ENCODE results near the gene MGMT.

MGMT gene

GRCh38 chr10:129541200-129541599 lies 74.2 kb downstream of the MGMT start:
- in situ Hi-C loops (cut with MboI; ENCODE audit: low sequenced_read_pairs), result no loop called here

DNA sequence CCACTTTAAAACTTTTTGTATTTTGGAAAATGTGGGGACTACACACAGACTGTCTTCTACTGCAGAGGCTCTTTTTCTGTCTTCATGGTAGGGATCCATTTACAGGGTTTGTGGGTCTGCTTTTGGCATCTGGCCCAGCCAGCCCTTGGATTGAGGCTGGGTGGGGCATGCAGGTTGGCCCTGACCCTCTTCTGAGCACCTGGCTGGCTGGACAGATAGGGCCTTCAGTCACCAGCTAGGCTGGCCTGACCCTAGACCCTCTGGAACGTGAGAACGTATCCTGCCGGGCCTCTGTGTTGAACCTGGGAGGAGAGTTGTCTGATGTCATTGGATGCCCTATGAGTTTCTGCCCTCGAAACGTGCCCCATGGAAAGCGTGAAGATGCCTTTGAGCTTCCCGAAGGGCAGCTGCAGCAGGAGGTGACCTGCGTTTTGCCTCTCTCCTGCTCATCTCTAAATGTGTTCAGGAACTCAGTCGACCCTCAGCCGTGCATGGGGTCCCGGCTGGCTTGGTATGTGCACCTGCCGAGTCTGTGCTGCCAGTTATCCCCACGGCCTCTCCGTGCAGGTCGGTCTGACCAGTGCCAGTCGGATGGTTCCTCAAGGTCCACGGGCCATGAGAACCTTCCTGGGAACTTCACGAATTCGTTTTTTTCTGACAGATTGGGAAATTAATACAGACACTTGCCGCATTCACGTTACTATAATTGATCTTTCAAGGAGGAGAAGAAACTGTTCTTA lies 74.9 kb downstream of the MGMT start:
- in situ Hi-C loops (cut with MboI; ENCODE audit: low sequenced_read_pairs), result no loop called here

DNA sequence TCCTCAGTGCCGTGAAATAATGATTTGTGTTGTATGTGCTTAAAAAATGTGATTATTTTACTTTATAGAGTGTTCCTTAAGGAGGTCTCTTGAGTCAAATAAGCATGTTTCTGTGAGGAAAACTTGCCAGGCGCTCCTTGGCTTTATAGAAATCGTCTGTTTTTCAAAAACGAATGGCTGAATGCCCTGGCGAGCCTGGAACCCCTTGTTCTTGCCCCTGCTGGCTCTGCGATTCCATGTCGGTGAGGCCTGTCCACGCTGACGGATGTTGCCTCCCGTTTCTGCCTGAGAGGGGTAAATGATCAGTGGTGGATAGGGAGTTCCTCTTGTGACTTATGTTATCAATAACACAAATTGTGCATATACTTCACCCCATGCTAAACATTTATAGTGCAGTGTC lies 75.5 kb downstream of the MGMT start:
- in situ Hi-C loops (cut with MboI; ENCODE audit: low sequenced_read_pairs), result no loop called here

- in situ Hi-C loops (cut with MboI; ENCODE audit: low sequenced_read_pairs), result no loop called here
These were observed 77.5 kb downstream of the MGMT start for GRCh38 chr10:129544205-129545202.

GRCh38 chr10:129545261-129545660 lies 78.2 kb downstream of the MGMT start:
- in situ Hi-C loops (cut with MboI; ENCODE audit: low sequenced_read_pairs), result no loop called here

GRCh38 chr10:129546106-129546505 lies 79.1 kb downstream of the MGMT start:
- in situ Hi-C loops (cut with MboI; ENCODE audit: low sequenced_read_pairs), result no loop called here

- in situ Hi-C loops (cut with MboI; ENCODE audit: low sequenced_read_pairs), result no loop called here
These were observed 80.6 kb downstream of the MGMT start for GRCh38 chr10:129547608-129548007.

DNA sequence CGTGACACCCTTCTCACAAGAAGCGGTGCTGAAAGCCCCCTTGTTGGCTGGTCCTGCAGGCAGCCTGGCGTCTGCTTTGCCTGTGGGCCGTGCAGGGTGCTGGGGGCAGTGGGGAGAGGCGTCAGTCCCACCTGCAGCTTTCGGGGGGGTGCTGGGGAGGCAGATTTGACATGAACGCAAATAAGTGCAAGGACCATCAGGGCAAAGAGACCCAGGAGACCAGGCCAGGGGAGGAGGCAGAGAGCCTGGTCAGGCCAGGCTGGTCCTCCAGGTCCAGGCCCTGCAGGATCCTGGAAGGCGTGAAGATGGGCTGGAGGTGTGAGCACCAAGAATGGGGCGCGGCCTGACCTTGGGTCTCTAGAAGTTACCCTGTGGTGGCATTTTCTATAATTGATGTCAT lies 81.6 kb downstream of the MGMT start:
- in situ Hi-C loops (cut with MboI; ENCODE audit: low sequenced_read_pairs), result no loop called here

- in situ Hi-C loops (cut with MboI; ENCODE audit: low sequenced_read_pairs), result no loop called here
These were observed 83.0 kb downstream of the MGMT start for GRCh38 chr10:129550076-129550475.

- in situ Hi-C loops (cut with MboI; ENCODE audit: low sequenced_read_pairs), result no loop called here
These were observed 83.6 kb downstream of the MGMT start for GRCh38 chr10:129550658-129551057.

- in situ Hi-C loops (cut with MboI; ENCODE audit: low sequenced_read_pairs), result no loop called here
These were observed 85.1 kb downstream of the MGMT start for GRCh38 chr10:129552119-129552518.

DNA sequence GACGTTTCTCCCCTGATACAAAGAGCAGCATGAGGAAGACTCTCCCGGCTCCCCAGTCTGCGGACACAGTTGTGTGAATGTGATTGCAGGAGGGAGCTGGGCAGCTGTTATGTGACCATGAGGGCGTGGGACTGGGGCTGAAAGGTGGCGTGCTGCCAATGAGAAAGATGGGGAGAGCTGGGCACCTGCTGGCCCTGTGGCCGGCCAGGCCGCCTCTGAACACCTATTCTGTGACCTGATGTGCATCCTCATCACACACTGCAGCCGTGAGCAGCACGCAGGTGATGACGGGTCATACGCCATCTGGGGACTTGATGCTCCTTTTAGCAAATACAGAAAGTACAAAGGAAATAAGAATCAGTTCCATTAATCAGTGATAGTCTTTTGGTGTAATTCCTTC lies 86.9 kb downstream of the MGMT start:
- in situ Hi-C loops (cut with MboI; ENCODE audit: low sequenced_read_pairs), result no loop called here

GRCh38 chr10:129556316-129556715 lies 89.3 kb downstream of the MGMT start:
- in situ Hi-C loops (cut with MboI; ENCODE audit: low sequenced_read_pairs), result no loop called here

DNA sequence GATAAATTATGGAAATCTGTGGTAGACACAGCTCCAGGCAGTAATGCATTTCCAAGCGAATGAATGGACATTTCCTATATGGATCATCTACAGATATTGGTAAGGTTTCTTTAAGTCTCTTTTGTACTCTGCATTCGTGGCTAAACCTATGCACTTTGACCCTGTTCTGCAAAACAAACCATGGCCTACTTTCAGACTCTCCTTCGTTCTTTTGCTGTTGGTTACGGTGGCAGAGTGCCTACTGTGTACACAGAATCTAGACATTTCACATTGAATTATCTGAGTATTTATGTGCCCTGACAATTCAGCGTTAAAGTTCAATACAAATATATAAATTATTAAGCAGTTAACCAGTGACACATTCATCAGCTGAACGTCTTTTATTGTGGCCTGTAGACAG lies 93.3 kb downstream of the MGMT start:
- in situ Hi-C loops (cut with MboI; ENCODE audit: low sequenced_read_pairs), result no loop called here

GRCh38 chr10:129562487-129562886 lies 95.4 kb downstream of the MGMT start:
- in situ Hi-C loops (cut with MboI; ENCODE audit: low sequenced_read_pairs), result no loop called here

- in situ Hi-C loops (cut with MboI; ENCODE audit: low sequenced_read_pairs), result no loop called here
These were observed 97.9 kb downstream of the MGMT start for GRCh38 chr10:129564923-129565322.

DNA sequence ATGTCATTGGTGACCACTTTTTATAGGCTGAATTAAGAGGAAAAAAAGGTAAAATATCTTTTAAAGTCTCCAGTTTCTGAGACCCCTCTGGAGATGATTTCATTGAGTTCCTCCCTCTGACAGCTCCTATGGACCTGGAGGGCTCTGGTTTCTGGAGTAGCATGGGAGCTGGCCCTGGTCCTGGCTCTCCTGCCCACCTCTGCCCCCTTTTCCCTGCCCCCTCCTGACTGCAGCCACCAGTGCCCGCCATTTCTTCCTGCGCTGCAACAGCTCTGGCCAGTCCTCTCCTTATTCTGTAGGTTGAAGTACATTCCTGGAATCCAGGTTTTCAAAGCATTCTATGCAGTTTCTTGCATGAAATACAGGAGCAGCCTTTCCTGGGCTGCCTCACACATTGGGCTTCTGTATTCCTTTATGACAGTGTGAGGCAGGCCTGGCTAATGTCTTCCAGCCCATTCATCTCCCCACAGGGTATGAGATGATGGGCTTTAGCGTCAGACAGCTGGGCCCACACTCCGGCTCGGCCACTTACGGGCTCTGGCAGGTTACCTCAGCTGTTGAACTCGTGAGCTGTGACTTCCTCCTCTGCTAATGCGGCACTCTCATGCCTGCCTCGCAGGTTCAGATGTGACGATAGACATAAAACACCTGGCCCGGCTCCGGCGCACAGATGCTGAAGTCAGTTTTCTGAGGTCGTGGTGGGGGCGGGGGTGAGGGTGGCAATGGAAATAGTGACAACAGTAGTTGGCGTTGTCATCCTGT lies 101.7 kb downstream of the MGMT start:
- in situ Hi-C loops (cut with MboI; ENCODE audit: low sequenced_read_pairs), result no loop called here

- in situ Hi-C loops (cut with MboI; ENCODE audit: low sequenced_read_pairs), result no loop called here
These were observed 103.1 kb downstream of the MGMT start for GRCh38 chr10:129570185-129570584.

- in situ Hi-C loops (cut with MboI; ENCODE audit: low sequenced_read_pairs), result no loop called here
These were observed 112.2 kb downstream of the MGMT start for GRCh38 chr10:129579228-129579627.

DNA sequence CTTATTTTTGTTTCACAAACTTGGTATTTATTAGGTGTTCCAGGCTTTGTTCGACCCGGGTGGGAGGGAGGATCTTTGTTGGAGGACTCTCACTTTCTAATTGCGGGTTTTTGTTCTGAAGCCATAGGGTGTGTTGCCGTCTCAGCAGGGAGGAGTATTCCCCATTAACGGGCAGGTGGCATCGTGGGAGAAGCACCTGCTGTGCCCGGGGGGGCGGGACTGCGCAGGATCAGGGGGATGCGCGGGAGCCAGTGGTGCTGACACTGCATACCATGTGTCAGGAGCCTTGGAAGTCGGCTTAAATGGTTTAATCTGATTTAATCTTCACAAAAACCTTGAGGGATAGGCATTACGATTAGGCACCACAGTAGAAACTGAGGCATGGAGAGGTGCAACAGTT lies 113.0 kb downstream of the MGMT start:
- in situ Hi-C loops (cut with MboI; ENCODE audit: low sequenced_read_pairs), result no loop called here

GRCh38 chr10:129580901-129581300 lies 113.9 kb downstream of the MGMT start:
- in situ Hi-C loops (cut with MboI; ENCODE audit: low sequenced_read_pairs), result no loop called here
